Glutamatergic neuron (in vitro differentiated cells): ENCODE data around the gene APBA3. TPM values are rescaled to one million over a fixed set of nuclear protein-coding genes. Genes with fewer than 3 reads are reported as not detected.

ENCODE experiments used
- DNase-seq: peaks from one replicate; pipeline ENCODE4 v3.0.0; 2022
- H3K27ac Mint-ChIP-seq: one replicate; pipeline ENCODE4 v1.8.0; 2020; ENCODE audit warnings: mild to moderate bottlenecking, mixed read lengths, inconsistent platforms; ENCODE audit not compliant: unreplicated experiment
- H3K27me3 Mint-ChIP-seq: one replicate; pipeline ENCODE4 v1.8.0; 2020; ENCODE audit warnings: mild to moderate bottlenecking, moderate library complexity, mixed read lengths, inconsistent platforms; ENCODE audit not compliant: unreplicated experiment
- H3K36me3 Mint-ChIP-seq: one replicate; pipeline ENCODE4 v1.8.0; 2020; ENCODE audit warnings: mild to moderate bottlenecking, mixed read lengths, inconsistent platforms; ENCODE audit not compliant: unreplicated experiment
- H3K4me1 Mint-ChIP-seq: one replicate; pipeline ENCODE4 v1.8.0; 2020; ENCODE audit warnings: mild to moderate bottlenecking, low read depth, mixed read lengths, inconsistent platforms; ENCODE audit not compliant: unreplicated experiment
- H3K4me3 Mint-ChIP-seq: one replicate; pipeline ENCODE4 v1.8.0; 2020; ENCODE audit warnings: mild to moderate bottlenecking, mixed read lengths, inconsistent platforms; ENCODE audit not compliant: unreplicated experiment
- H3K9me3 Mint-ChIP-seq: one replicate; pipeline ENCODE4 v1.8.0; 2020; ENCODE audit warnings: mild to moderate bottlenecking, moderate library complexity, mixed read lengths, inconsistent platforms; ENCODE audit not compliant: unreplicated experiment
- total RNA-seq: library from RNA; stranded (reverse); fragmentation: NEBNext Ultra II Directional; extraction: Animal tissue kit (Norgen Biotek cat#: 25700); gene quantifications from one replicate; pipeline ENCODE4 v1.2.1, GENCODE V29; 2021; ENCODE audit not compliant: unreplicated experiment
- TF ChIP-seq, protein P1 (sequence below): fragments of 200-600 bp; sonication (generic); IDR thresholded peaks from one replicate; pipeline ENCODE4 v1.5.0; 2021; ENCODE audit not compliant: partially characterized antibody, unreplicated experiment

The APBA3 gene
- total RNA-seq, 1 donor from 2014 or later, result 23.3 TPM

DNA sequence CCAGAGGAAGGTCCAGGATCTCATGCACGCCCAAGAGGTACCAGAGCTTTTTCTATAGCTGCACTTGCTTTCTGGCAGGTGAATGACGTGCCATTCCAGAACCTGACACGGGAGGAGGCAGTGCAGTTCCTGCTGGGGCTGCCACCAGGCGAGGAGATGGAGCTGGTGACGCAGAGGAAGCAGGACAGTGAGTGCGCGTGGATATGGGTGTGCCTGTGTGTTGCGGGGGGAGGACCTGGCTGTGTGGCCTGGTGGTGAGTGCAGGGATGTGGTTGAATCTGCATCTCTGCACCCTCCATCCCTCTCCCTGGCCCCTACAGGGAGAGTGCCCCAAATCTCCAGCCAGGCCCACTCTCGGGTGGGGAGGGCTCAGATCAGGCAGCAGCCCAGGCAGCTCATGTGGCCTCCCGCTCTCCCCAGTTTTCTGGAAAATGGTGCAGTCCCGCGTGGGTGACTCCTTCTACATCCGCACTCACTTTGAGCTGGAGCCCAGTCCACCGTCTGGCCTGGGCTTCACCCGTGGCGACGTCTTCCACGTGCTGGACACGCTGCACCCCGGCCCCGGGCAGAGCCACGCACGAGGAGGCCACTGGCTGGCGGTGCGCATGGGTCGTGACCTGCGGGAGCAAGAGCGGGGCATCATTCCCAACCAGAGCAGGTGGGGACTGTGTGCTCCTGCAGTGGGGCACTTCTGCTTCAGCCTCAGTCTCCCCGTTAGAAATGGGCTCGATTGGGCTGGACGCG, 22.8 kb downstream of the APBA3 start:
- Mint-ChIP-seq H3K9me3 (peaks cover 2% of the 10 kb centered on the region), H3K27ac (no peak overlapping the region), H3K4me3 (no peak overlapping the region), H3K36me3 (peaks cover 1% of the 10 kb centered on the region), H3K27me3 (peaks cover 1% of the 10 kb centered on the region), H3K4me1 (peaks cover 2% of the 10 kb centered on the region)
- TF ChIP-seq, protein P1, sequence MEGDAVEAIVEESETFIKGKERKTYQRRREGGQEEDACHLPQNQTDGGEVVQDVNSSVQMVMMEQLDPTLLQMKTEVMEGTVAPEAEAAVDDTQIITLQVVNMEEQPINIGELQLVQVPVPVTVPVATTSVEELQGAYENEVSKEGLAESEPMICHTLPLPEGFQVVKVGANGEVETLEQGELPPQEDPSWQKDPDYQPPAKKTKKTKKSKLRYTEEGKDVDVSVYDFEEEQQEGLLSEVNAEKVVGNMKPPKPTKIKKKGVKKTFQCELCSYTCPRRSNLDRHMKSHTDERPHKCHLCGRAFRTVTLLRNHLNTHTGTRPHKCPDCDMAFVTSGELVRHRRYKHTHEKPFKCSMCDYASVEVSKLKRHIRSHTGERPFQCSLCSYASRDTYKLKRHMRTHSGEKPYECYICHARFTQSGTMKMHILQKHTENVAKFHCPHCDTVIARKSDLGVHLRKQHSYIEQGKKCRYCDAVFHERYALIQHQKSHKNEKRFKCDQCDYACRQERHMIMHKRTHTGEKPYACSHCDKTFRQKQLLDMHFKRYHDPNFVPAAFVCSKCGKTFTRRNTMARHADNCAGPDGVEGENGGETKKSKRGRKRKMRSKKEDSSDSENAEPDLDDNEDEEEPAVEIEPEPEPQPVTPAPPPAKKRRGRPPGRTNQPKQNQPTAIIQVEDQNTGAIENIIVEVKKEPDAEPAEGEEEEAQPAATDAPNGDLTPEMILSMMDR, result no peak
- no peak for DNase-seq

DNA sequence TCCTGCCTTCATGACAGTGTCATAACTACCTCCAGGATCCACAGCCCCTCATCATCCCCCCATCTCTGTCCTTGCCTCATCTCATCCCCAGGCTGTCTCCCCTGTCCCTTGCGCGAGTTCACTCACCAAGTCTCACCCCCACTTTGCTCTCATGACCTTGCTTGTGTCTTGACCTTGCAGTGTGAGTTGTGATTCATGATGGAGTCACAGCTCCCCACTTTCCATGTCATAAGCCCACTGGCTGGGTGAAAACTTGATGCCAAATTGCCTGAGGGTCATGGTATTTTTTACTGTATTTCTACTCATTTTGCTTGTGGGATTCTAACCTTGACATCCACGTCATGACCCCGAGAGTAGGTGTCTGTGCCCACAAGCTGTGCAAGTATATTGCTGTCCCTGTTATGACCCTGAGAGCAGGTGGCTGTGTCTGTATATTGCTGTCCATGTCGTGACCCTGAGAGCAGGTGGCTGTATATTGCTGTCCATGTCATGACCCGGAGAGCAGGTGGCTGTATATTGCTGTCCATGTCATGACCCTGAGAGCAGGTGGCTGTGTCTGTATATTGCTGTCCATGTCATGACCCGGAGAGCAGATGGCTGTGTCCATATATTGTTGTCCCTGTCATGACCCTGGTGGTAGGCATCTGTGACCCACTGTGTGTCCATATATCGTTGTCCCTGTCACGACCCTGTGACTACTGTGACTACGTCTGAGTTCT, 23.8 kb downstream of the APBA3 start:
- Mint-ChIP-seq H3K27ac (no peak overlapping the region), H3K4me3 (no peak overlapping the region), H3K36me3 (peaks cover 7% of the 10 kb centered on the region), H3K27me3 (peaks cover 3% of the 10 kb centered on the region), H3K4me1 (peaks cover 4% of the 10 kb centered on the region), H3K9me3 (peaks cover 2% of the 10 kb centered on the region)
- no peak for DNase-seq
- TF ChIP-seq, protein P1, result no peak

DNA sequence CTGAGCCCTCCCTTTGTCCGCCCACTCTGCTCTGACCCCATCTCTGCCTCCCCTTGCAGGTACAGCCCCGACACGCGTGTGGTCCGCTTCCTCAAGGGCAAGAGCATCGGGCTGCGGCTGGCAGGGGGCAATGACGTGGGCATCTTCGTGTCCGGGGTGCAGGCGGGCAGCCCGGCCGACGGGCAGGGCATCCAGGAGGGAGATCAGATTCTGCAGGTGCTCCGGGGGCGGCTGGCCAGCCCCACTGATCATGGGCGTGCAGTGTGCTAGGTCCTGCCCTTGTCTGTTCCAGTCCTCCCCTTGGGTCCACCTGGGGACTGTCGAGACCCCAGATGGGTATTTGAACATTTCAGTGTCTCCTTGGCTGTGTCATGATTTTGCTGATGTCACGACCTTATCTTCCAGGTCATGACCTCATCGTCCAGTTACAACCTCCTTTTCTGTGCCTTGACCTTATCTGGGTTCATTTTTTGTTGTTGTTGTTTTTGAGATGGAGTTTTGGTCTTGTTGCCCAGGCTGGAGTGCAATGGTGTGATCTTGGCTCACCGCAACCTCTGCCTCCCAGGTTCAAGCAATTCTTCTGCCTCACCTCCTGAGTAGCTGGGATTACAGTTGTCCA, 25.3 kb downstream of the APBA3 start:
- H3K4me1 Mint-ChIP-seq, result peaks cover 4% of the 10 kb centered on the region
- H3K27me3 Mint-ChIP-seq, result peaks cover 3% of the 10 kb centered on the region
- H3K9me3 Mint-ChIP-seq, result peaks cover 2% of the 10 kb centered on the region
- TF ChIP-seq, protein P1, result no peak
- H3K4me3 Mint-ChIP-seq, result no peak overlapping the region
- H3K36me3 Mint-ChIP-seq, result peaks cover 7% of the 10 kb centered on the region
- DNase-seq, result no peak
- H3K27ac Mint-ChIP-seq, result no peak overlapping the region

DNA sequence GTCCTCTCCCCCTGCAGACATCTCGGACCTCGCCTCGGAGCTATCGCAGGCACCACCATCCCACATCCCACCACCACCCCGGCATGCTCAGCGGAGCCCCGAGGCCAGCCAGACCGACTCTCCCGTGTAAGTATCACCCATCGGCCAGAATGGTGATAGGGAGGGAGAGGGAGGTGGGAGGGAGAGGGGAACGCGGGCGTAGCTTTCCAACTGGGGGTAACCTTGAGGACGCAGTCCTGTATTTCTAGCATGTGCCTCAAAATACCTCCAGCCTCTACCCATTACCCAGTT, 27.2 kb downstream of the APBA3 start:
- H3K4me3 Mint-ChIP-seq, result no peak overlapping the region
- TF ChIP-seq, protein P1, result no peak
- peaks cover 7% of the 10 kb centered on the region for H3K36me3 Mint-ChIP-seq
- peaks cover 3% of the 10 kb centered on the region for H3K27me3 Mint-ChIP-seq
- DNase-seq, result no peak
- peaks cover 2% of the 10 kb centered on the region for H3K9me3 Mint-ChIP-seq
- peaks cover 4% of the 10 kb centered on the region for H3K4me1 Mint-ChIP-seq
- H3K27ac Mint-ChIP-seq, result no peak overlapping the region
